ENCODE data around the gene SLC9A9.

SLC9A9 gene

GRCh38 chr3:143471705-143472104 is 376.6 kb downstream of the SLC9A9 start:
- Histone ChIP-seq H3K4me3 (ENCODE audit: low read depth in 1 of 2, low read length in 2 of 2) (no peak overlapping the region), H3K9me3 (ENCODE audit: insufficient read depth, low read length, severe bottlenecking) (no peaks in the 10 kb centered on the region), H3K4me1 (ENCODE audit: insufficient read depth, low read length) (peaks cover 6% of the 10 kb centered on the region; the same call in 1 of the 2 replicates), H2AFZ (ENCODE audit: low read depth, low read length) (no peak overlapping the region), H3K9ac (ENCODE audit: low read depth, low read length) (no peak overlapping the region), H3K36me3 (ENCODE audit: insufficient read depth, low read length) (no peaks in the 10 kb centered on the region), H3K79me2 (ENCODE audit: insufficient read depth, low read length) (no peaks in the 10 kb centered on the region), H3K4me2 (ENCODE audit: insufficient read depth, low read length) (no peak overlapping the region), H3K27me3 (ENCODE audit: insufficient read depth, low read length, poor library complexity) (no peaks in the 10 kb centered on the region), H3K27ac (ENCODE audit: low read length) (no peak overlapping the region), H4K20me1 (ENCODE audit: insufficient read depth, low read length) (no peaks in the 10 kb centered on the region)
- TF ChIP-seq EZH2 (IDR thresholded peaks at IDR 0.05; ENCODE audit: borderline replicate concordance, low read depth, low read length, severe bottlenecking), result no peak
- TF ChIP-seq, protein P1, sequence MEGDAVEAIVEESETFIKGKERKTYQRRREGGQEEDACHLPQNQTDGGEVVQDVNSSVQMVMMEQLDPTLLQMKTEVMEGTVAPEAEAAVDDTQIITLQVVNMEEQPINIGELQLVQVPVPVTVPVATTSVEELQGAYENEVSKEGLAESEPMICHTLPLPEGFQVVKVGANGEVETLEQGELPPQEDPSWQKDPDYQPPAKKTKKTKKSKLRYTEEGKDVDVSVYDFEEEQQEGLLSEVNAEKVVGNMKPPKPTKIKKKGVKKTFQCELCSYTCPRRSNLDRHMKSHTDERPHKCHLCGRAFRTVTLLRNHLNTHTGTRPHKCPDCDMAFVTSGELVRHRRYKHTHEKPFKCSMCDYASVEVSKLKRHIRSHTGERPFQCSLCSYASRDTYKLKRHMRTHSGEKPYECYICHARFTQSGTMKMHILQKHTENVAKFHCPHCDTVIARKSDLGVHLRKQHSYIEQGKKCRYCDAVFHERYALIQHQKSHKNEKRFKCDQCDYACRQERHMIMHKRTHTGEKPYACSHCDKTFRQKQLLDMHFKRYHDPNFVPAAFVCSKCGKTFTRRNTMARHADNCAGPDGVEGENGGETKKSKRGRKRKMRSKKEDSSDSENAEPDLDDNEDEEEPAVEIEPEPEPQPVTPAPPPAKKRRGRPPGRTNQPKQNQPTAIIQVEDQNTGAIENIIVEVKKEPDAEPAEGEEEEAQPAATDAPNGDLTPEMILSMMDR (IDR thresholded peaks at IDR 0.05; ENCODE audit: borderline replicate concordance, extremely low read depth, low read length, poor library complexity, severe bottlenecking), result no peak
- no peak for DNase-seq
- ATAC-seq (ENCODE audit: insufficient read depth, low read depth), result no peak

- H3K4me3 ChIP-seq (ENCODE audit: low read depth in 1 of 2, low read length in 2 of 2), result no peak overlapping the region
- no peak overlapping the region for H3K4me2 ChIP-seq (ENCODE audit: insufficient read depth, low read length)
- DNase-seq, result no peak
- no peak overlapping the region for H2AFZ ChIP-seq (ENCODE audit: low read depth, low read length)
- H3K4me1 ChIP-seq (ENCODE audit: insufficient read depth, low read length), result peaks cover 6% of the 10 kb centered on the region
- no peak overlapping the region for H3K9ac ChIP-seq (ENCODE audit: low read depth, low read length)
- H3K9me3 ChIP-seq (ENCODE audit: insufficient read depth, low read length, severe bottlenecking), result no peaks in the 10 kb centered on the region
- no peaks in the 10 kb centered on the region for H3K27me3 ChIP-seq (ENCODE audit: insufficient read depth, low read length, poor library complexity)
- no peak for TF ChIP-seq EZH2 (IDR thresholded peaks at IDR 0.05; ENCODE audit: borderline replicate concordance, low read depth, low read length, severe bottlenecking)
- TF ChIP-seq, protein P1 (IDR thresholded peaks at IDR 0.05; ENCODE audit: borderline replicate concordance, extremely low read depth, low read length, poor library complexity, severe bottlenecking), result no peak
- no peaks in the 10 kb centered on the region for H3K36me3 ChIP-seq (ENCODE audit: insufficient read depth, low read length)
- H4K20me1 ChIP-seq (ENCODE audit: insufficient read depth, low read length), result no peaks in the 10 kb centered on the region
- no peaks in the 10 kb centered on the region for H3K79me2 ChIP-seq (ENCODE audit: insufficient read depth, low read length)
- H3K27ac ChIP-seq (ENCODE audit: low read length), result no peak overlapping the region
- ATAC-seq (ENCODE audit: insufficient read depth, low read depth), result no peak
Measured at GRCh38 chr3:143469159-143469558, 379.1 kb downstream of the SLC9A9 start.

GRCh38 chr3:143465666-143466065 is 382.6 kb downstream of the SLC9A9 start:
- H3K4me1 ChIP-seq (ENCODE audit: insufficient read depth, low read length), result no peaks in the 10 kb centered on the region; the same call in 1 of the 2 replicates
- no peak overlapping the region for H3K4me3 ChIP-seq (ENCODE audit: low read depth in 1 of 2, low read length in 2 of 2)
- no peak for ATAC-seq (ENCODE audit: insufficient read depth, low read depth)
- H3K27me3 ChIP-seq (ENCODE audit: insufficient read depth, low read length, poor library complexity), result no peaks in the 10 kb centered on the region
- no peaks in the 10 kb centered on the region for H3K36me3 ChIP-seq (ENCODE audit: insufficient read depth, low read length)
- TF ChIP-seq EZH2 (IDR thresholded peaks at IDR 0.05; ENCODE audit: borderline replicate concordance, low read depth, low read length, severe bottlenecking), result no peak
- TF ChIP-seq, protein P1 (IDR thresholded peaks at IDR 0.05; ENCODE audit: borderline replicate concordance, extremely low read depth, low read length, poor library complexity, severe bottlenecking), result no peak
- H4K20me1 ChIP-seq (ENCODE audit: insufficient read depth, low read length), result no peaks in the 10 kb centered on the region
- no peak overlapping the region for H3K4me2 ChIP-seq (ENCODE audit: insufficient read depth, low read length)
- H3K9me3 ChIP-seq (ENCODE audit: insufficient read depth, low read length, severe bottlenecking), result no peaks in the 10 kb centered on the region
- H2AFZ ChIP-seq (ENCODE audit: low read depth, low read length), result no peak overlapping the region
- H3K9ac ChIP-seq (ENCODE audit: low read depth, low read length), result no peak overlapping the region
- H3K79me2 ChIP-seq (ENCODE audit: insufficient read depth, low read length), result no peaks in the 10 kb centered on the region
- DNase-seq, result no peak
- H3K27ac ChIP-seq (ENCODE audit: low read length), result no peak overlapping the region

GRCh38 chr3:143464850-143465249 is 383.4 kb downstream of the SLC9A9 start:
- H3K27ac ChIP-seq (ENCODE audit: low read length), result no peak overlapping the region
- H3K9me3 ChIP-seq (ENCODE audit: insufficient read depth, low read length, severe bottlenecking), result no peaks in the 10 kb centered on the region
- no peaks in the 10 kb centered on the region for H3K79me2 ChIP-seq (ENCODE audit: insufficient read depth, low read length)
- no peaks in the 10 kb centered on the region for H3K27me3 ChIP-seq (ENCODE audit: insufficient read depth, low read length, poor library complexity)
- no peak overlapping the region for H2AFZ ChIP-seq (ENCODE audit: low read depth, low read length)
- H3K4me3 ChIP-seq (ENCODE audit: low read depth in 1 of 2, low read length in 2 of 2), result no peak overlapping the region
- TF ChIP-seq, protein P1 (IDR thresholded peaks at IDR 0.05; ENCODE audit: borderline replicate concordance, extremely low read depth, low read length, poor library complexity, severe bottlenecking), result no peak
- no peak for TF ChIP-seq EZH2 (IDR thresholded peaks at IDR 0.05; ENCODE audit: borderline replicate concordance, low read depth, low read length, severe bottlenecking)
- no peak for ATAC-seq (ENCODE audit: insufficient read depth, low read depth)
- H3K36me3 ChIP-seq (ENCODE audit: insufficient read depth, low read length), result no peaks in the 10 kb centered on the region
- no peaks in the 10 kb centered on the region; the same call in 1 of the 2 replicates for H3K4me1 ChIP-seq (ENCODE audit: insufficient read depth, low read length)
- H3K9ac ChIP-seq (ENCODE audit: low read depth, low read length), result no peak overlapping the region
- H3K4me2 ChIP-seq (ENCODE audit: insufficient read depth, low read length), result no peak overlapping the region
- DNase-seq, result no peak
- no peaks in the 10 kb centered on the region for H4K20me1 ChIP-seq (ENCODE audit: insufficient read depth, low read length)

All from DND-41 (cell line).